ENCODE data around the gene PLEKHA1.

DNA sequence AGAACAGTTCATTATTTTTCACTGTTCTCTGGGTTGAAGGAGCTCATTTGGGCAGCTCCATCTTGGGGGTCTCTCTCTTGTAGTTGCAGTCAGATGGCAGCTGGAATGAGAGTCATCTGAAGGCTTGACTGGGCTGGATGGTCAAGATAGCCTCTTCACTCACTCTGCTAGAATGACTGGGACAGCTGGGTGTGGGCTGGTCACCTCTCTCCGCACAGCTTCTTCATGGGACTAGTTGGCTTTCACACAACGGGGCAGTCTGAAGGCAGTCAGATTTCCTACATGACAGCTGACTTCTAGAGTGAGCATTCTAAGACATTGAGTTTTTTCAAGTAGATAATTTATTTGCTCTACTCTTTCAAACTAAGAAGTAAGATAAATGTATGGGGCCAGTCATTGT, 13.1 kb downstream of the PLEKHA1 start:
- TF ChIP-seq, protein P1, sequence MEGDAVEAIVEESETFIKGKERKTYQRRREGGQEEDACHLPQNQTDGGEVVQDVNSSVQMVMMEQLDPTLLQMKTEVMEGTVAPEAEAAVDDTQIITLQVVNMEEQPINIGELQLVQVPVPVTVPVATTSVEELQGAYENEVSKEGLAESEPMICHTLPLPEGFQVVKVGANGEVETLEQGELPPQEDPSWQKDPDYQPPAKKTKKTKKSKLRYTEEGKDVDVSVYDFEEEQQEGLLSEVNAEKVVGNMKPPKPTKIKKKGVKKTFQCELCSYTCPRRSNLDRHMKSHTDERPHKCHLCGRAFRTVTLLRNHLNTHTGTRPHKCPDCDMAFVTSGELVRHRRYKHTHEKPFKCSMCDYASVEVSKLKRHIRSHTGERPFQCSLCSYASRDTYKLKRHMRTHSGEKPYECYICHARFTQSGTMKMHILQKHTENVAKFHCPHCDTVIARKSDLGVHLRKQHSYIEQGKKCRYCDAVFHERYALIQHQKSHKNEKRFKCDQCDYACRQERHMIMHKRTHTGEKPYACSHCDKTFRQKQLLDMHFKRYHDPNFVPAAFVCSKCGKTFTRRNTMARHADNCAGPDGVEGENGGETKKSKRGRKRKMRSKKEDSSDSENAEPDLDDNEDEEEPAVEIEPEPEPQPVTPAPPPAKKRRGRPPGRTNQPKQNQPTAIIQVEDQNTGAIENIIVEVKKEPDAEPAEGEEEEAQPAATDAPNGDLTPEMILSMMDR (IDR thresholded peaks at IDR 0.05; ENCODE audit: insufficient read depth, low read length) = no peak
- TF ChIP-seq SPI1 (IDR thresholded peaks at IDR 0.05; ENCODE audit: borderline replicate concordance, low read depth) = no peak
- TF ChIP-seq GABPA (IDR thresholded peaks at IDR 0.05; ENCODE audit: low read depth) = no peak
- TF ChIP-seq, protein P2, sequence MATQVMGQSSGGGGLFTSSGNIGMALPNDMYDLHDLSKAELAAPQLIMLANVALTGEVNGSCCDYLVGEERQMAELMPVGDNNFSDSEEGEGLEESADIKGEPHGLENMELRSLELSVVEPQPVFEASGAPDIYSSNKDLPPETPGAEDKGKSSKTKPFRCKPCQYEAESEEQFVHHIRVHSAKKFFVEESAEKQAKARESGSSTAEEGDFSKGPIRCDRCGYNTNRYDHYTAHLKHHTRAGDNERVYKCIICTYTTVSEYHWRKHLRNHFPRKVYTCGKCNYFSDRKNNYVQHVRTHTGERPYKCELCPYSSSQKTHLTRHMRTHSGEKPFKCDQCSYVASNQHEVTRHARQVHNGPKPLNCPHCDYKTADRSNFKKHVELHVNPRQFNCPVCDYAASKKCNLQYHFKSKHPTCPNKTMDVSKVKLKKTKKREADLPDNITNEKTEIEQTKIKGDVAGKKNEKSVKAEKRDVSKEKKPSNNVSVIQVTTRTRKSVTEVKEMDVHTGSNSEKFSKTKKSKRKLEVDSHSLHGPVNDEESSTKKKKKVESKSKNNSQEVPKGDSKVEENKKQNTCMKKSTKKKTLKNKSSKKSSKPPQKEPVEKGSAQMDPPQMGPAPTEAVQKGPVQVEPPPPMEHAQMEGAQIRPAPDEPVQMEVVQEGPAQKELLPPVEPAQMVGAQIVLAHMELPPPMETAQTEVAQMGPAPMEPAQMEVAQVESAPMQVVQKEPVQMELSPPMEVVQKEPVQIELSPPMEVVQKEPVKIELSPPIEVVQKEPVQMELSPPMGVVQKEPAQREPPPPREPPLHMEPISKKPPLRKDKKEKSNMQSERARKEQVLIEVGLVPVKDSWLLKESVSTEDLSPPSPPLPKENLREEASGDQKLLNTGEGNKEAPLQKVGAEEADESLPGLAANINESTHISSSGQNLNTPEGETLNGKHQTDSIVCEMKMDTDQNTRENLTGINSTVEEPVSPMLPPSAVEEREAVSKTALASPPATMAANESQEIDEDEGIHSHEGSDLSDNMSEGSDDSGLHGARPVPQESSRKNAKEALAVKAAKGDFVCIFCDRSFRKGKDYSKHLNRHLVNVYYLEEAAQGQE (IDR thresholded peaks at IDR 0.05; ENCODE audit: insufficient replicate concordance, low read depth) = no peak

Measured in HL-60 (cell line).